Activated T-cell treated with anti-CD3 and anti-CD28 coated beads, Interleukin-2, amount 50 U/mL, for 72 hours (primary cell): Measurements from ENCODE around the gene KCNK16. TPM values are rescaled to one million over a fixed set of nuclear protein-coding genes. Genes with fewer than 3 reads are reported as not detected.
A peak's percentile ranks its signal among the peaks of the same experiment; 100 is the strongest.

ENCODE experiments used
- ATAC-seq, 2 donors: fragments of 150-1000 bp; cut with Tn5 transposase; replicated peaks in 1 of 2; 2 replicates each; pipeline ENCODE4 v1.10.0; 2021; ENCODE audit warnings: moderate library complexity in 2 of 2, mild to moderate bottlenecking in 1 of 2
- DNase-seq, 2 donors: peaks; one replicate each; pipeline ENCODE4 v3.0.0; 2021 to 2022; ENCODE audit warnings: mixed read lengths in 1 of 2
- H3K27ac Mint-ChIP-seq: one replicate; pipeline ENCODE4 v1.8.0; 2022; ENCODE audit warnings: mild to moderate bottlenecking, moderate library complexity, mixed read lengths
- H3K27me3 Mint-ChIP-seq: one replicate; pipeline ENCODE4 v1.8.0; 2022; ENCODE audit warnings: low read depth, mixed read lengths
- H3K36me3 Mint-ChIP-seq, 2 donors: one replicate each; pipeline ENCODE4 v1.8.0; 2022; ENCODE audit warnings: mixed read lengths in 2 of 2, mild to moderate bottlenecking in 1 of 2; ENCODE audit not compliant: insufficient read depth in 2 of 2
- H3K4me1 Mint-ChIP-seq: one replicate; pipeline ENCODE4 v1.8.0; 2022; ENCODE audit warnings: low read depth, mixed read lengths
- H3K4me3 Mint-ChIP-seq, 2 donors: one replicate each; pipeline ENCODE4 v1.8.0; 2022; ENCODE audit warnings: mild to moderate bottlenecking in 2 of 2, mixed read lengths in 2 of 2, moderate library complexity in 2 of 2
- H3K9me3 Mint-ChIP-seq, 2 donors: one replicate each; pipeline ENCODE4 v1.8.0; 2022; ENCODE audit warnings: mixed read lengths in 2 of 2
- total RNA-seq, 2 donors: library from RNA; stranded (reverse); gene quantifications; one replicate each; pipeline ENCODE4 v1.2.3, GENCODE V29; 2022

The KCNK16 gene
- total RNA-seq, 2 donors from 2014 or later = not detected

- Mint-ChIP-seq H3K4me3 (no peak overlapping the region), H3K9me3 (no peaks in the 10 kb centered on the region), H3K36me3 (no peaks in the 10 kb centered on the region), H3K4me1 (no peaks in the 10 kb centered on the region), H3K27ac (no peak overlapping the region), H3K27me3 (peaks cover 12% of the 10 kb centered on the region)
- DNase-seq (no peak), ATAC-seq (no peak)
Measured at GRCh38 chr6:39273406-39273821, 49.1 kb downstream of the KCNK16 start.

- ATAC-seq = no peak
- H3K4me3 Mint-ChIP-seq = no peak overlapping the region
- no peaks in the 10 kb centered on the region for H3K27me3 Mint-ChIP-seq
- DNase-seq = no peak
- H3K9me3 Mint-ChIP-seq = no peaks in the 10 kb centered on the region
- no peaks in the 10 kb centered on the region for H3K36me3 Mint-ChIP-seq
- H3K4me1 Mint-ChIP-seq = peaks cover 12% of the 10 kb centered on the region
- H3K27ac Mint-ChIP-seq = no peak overlapping the region
Measured at GRCh38 chr6:39269961-39270360, 52.5 kb downstream of the KCNK16 start.

GRCh38 chr6:39268721-39269120 is 53.8 kb downstream of the KCNK16 start:
- DNase-seq = no peak
- Mint-ChIP-seq H3K4me1 (peaks cover 22% of the 10 kb centered on the region), H3K36me3 (no peaks in the 10 kb centered on the region), H3K9me3 (no peaks in the 10 kb centered on the region), H3K27ac (no peak overlapping the region), H3K4me3 (no peak overlapping the region), H3K27me3 (no peaks in the 10 kb centered on the region)
- ATAC-seq = no peak

- H3K27ac Mint-ChIP-seq = no peak overlapping the region
- H3K9me3 Mint-ChIP-seq = no peaks in the 10 kb centered on the region
- H3K36me3 Mint-ChIP-seq = no peaks in the 10 kb centered on the region
- no peak overlapping the region for H3K4me3 Mint-ChIP-seq
- ATAC-seq = no peak
- peaks cover 27% of the 10 kb centered on the region for H3K4me1 Mint-ChIP-seq
- DNase-seq = no peak
- H3K27me3 Mint-ChIP-seq = no peaks in the 10 kb centered on the region
Measured at GRCh38 chr6:39268171-39268570, 54.3 kb downstream of the KCNK16 start.

GRCh38 chr6:39266782-39267355 is 55.6 kb downstream of the KCNK16 start:
- H3K36me3 Mint-ChIP-seq = no peaks in the 10 kb centered on the region
- no peak overlapping the region for H3K27ac Mint-ChIP-seq
- H3K4me3 Mint-ChIP-seq = no peak overlapping the region
- H3K9me3 Mint-ChIP-seq = no peaks in the 10 kb centered on the region
- DNase-seq (peak in 1 of 2 donors; percentile 4), ATAC-seq (no peak)
- peaks cover 5% of the 10 kb centered on the region for H3K27me3 Mint-ChIP-seq
- H3K4me1 Mint-ChIP-seq = peaks cover 30% of the 10 kb centered on the region

GRCh38 chr6:39266375-39266774 is 56.1 kb downstream of the KCNK16 start:
- DNase-seq (no peak), ATAC-seq (no peak)
- H3K27ac Mint-ChIP-seq = no peak overlapping the region
- no peaks in the 10 kb centered on the region for H3K36me3 Mint-ChIP-seq
- H3K4me3 Mint-ChIP-seq = no peak overlapping the region
- peaks cover 10% of the 10 kb centered on the region for H3K27me3 Mint-ChIP-seq
- H3K4me1 Mint-ChIP-seq = peaks cover 30% of the 10 kb centered on the region
- H3K9me3 Mint-ChIP-seq = no peaks in the 10 kb centered on the region

Other genes starting within 250 kb of the KCNK16 start
- gene SAYSD1, start 207.5 kb downstream of the KCNK16 start, total RNA-seq = 10 to 100 TPM; 21.0 to 22.0 TPM
- gene KCNK5, start 93.2 kb downstream of the KCNK16 start, total RNA-seq = 10 to 100 TPM; 10.9 to 14.7 TPM
- not detected for gene KCNK17, start 8.3 kb downstream of the KCNK16 start, total RNA-seq